Measurements from ENCODE around the gene PPP2R3B. TPM values are rescaled to one million over a fixed set of nuclear protein-coding genes. Genes with fewer than 3 reads are reported as not detected.

Gene PPP2R3B
- total RNA-seq, 1 donor from 2014 or later: 30.3 TPM

DNA sequence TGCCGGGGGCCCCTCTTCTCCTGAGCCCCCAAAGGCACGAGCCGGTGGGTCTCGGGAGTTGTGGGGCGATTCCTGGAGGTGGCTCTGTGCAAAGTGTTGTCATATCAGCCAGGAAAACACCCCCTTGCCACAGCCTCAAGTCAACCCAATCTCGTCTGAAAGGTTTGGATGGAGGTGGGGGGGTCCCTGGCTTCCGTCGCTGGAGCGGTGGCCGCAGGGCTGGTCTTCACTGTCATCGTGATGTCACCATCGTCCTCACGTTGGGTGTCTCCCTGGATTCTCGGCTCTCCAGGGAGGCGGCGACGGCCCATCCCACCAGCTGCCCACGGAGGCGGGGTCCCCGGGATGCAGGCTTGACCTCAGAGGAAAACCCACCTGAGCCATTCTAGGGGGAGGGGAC lies 38.3 kb upstream of the PPP2R3B start:
- H3K4me3 ChIP-seq: no peak overlapping the region
- peaks cover 3% of the 10 kb centered on the region for H3K27me3 Mint-ChIP-seq (ENCODE audit: insufficient read depth, low read depth)
- H3K9ac ChIP-seq: no peak overlapping the region
- H3K36me3 ChIP-seq: no peaks in the 10 kb centered on the region
- no peaks in the 10 kb centered on the region for H3F3A ChIP-seq (ENCODE audit: low read depth)
- no peaks in the 10 kb centered on the region for H4K20me1 ChIP-seq (ENCODE audit: low read depth)
- TF ChIP-seq, protein P1, sequence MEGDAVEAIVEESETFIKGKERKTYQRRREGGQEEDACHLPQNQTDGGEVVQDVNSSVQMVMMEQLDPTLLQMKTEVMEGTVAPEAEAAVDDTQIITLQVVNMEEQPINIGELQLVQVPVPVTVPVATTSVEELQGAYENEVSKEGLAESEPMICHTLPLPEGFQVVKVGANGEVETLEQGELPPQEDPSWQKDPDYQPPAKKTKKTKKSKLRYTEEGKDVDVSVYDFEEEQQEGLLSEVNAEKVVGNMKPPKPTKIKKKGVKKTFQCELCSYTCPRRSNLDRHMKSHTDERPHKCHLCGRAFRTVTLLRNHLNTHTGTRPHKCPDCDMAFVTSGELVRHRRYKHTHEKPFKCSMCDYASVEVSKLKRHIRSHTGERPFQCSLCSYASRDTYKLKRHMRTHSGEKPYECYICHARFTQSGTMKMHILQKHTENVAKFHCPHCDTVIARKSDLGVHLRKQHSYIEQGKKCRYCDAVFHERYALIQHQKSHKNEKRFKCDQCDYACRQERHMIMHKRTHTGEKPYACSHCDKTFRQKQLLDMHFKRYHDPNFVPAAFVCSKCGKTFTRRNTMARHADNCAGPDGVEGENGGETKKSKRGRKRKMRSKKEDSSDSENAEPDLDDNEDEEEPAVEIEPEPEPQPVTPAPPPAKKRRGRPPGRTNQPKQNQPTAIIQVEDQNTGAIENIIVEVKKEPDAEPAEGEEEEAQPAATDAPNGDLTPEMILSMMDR (IDR thresholded peaks at IDR 0.05): no peak
- no peak for TF ChIP-seq EZH2 (IDR thresholded peaks at IDR 0.05)
- TF ChIP-seq EZH2phosphoT487 (IDR thresholded peaks at IDR 0.05): no peak
- no peaks in the 10 kb centered on the region for H3K9me3 ChIP-seq (ENCODE audit: low read depth)
- no peak overlapping the region for H2AFZ ChIP-seq (replicated peaks)
- H3K27ac ChIP-seq: no peak overlapping the region
- DNase-seq (ENCODE audit: low spot score): no peak
- no peak overlapping the region for H3K4me3 Mint-ChIP-seq
- H3K9me3 Mint-ChIP-seq: peaks cover 6% of the 10 kb centered on the region
- no peaks in the 10 kb centered on the region for H3K79me2 ChIP-seq (ENCODE audit: low read depth)
- no peak overlapping the region for H3K4me2 ChIP-seq
- no peak overlapping the region for H3K27ac Mint-ChIP-seq
- H3K4me1 ChIP-seq: no peaks in the 10 kb centered on the region
- no peaks in the 10 kb centered on the region for H3K36me3 Mint-ChIP-seq
- H3K27me3 ChIP-seq: peaks cover 37% of the 10 kb centered on the region
- no peaks in the 10 kb centered on the region for H3K4me1 Mint-ChIP-seq

- no peaks in the 10 kb centered on the region for H3K36me3 Mint-ChIP-seq
- peaks cover 7% of the 10 kb centered on the region for H3K27me3 ChIP-seq
- peaks cover 2% of the 10 kb centered on the region for H3K27me3 Mint-ChIP-seq (ENCODE audit: insufficient read depth, low read depth)
- H3K4me1 Mint-ChIP-seq: no peaks in the 10 kb centered on the region
- H3K9me3 Mint-ChIP-seq: peaks cover 6% of the 10 kb centered on the region
- no peak overlapping the region for H3K4me3 ChIP-seq
- H3K4me3 Mint-ChIP-seq: no peak overlapping the region
- TF ChIP-seq EZH2 (IDR thresholded peaks at IDR 0.05): no peak
- TF ChIP-seq EZH2phosphoT487 (IDR thresholded peaks at IDR 0.05): no peak
- TF ChIP-seq, protein P1 (IDR thresholded peaks at IDR 0.05): no peak
- H3K36me3 ChIP-seq: no peaks in the 10 kb centered on the region
- no peaks in the 10 kb centered on the region for H3F3A ChIP-seq (ENCODE audit: low read depth)
- no peak overlapping the region for H3K27ac ChIP-seq
- H3K9me3 ChIP-seq (ENCODE audit: low read depth): no peaks in the 10 kb centered on the region
- no peak for DNase-seq (ENCODE audit: low spot score)
- H3K27ac Mint-ChIP-seq: no peak overlapping the region
- H4K20me1 ChIP-seq (ENCODE audit: low read depth): no peaks in the 10 kb centered on the region
- H3K4me2 ChIP-seq: no peak overlapping the region
- no peaks in the 10 kb centered on the region for H3K4me1 ChIP-seq
- H3K79me2 ChIP-seq (ENCODE audit: low read depth): no peaks in the 10 kb centered on the region
- no peak overlapping the region for H3K9ac ChIP-seq
- no peak overlapping the region for H2AFZ ChIP-seq (replicated peaks)
Observed at GRCh38 chrX:421646-422391, 35.1 kb upstream of the PPP2R3B start.

GRCh38 chrX:420496-421223 lies 34.0 kb upstream of the PPP2R3B start:
- Mint-ChIP-seq H3K27me3 (ENCODE audit: insufficient read depth, low read depth) (peaks cover 4% of the 10 kb centered on the region), H3K36me3 (no peaks in the 10 kb centered on the region), H3K27ac (no peak overlapping the region), H3K4me3 (no peak overlapping the region), H3K9me3 (peaks cover 6% of the 10 kb centered on the region), H3K4me1 (no peaks in the 10 kb centered on the region)
- Histone ChIP-seq H3K4me2 (no peak overlapping the region), H3K4me1 (no peaks in the 10 kb centered on the region), H3F3A (ENCODE audit: low read depth) (no peaks in the 10 kb centered on the region), H3K4me3 (no peak overlapping the region), H3K27ac (no peak overlapping the region), H2AFZ (replicated peaks) (no peak overlapping the region), H3K9ac (no peak overlapping the region), H3K79me2 (ENCODE audit: low read depth) (no peaks in the 10 kb centered on the region), H3K27me3 (no peaks in the 10 kb centered on the region), H4K20me1 (ENCODE audit: low read depth) (no peaks in the 10 kb centered on the region), H3K36me3 (no peaks in the 10 kb centered on the region), H3K9me3 (ENCODE audit: low read depth) (no peaks in the 10 kb centered on the region)
- TF ChIP-seq, protein P1 (IDR thresholded peaks at IDR 0.05): no peak
- no peak for TF ChIP-seq EZH2phosphoT487 (IDR thresholded peaks at IDR 0.05)
- TF ChIP-seq EZH2 (IDR thresholded peaks at IDR 0.05): no peak
- DNase-seq (ENCODE audit: low spot score): no peak
